ENCODE measurements around the gene R3HDM2.

Gene R3HDM2

GRCh38 chr12:57462251-57462911, 31.5 kb upstream of the R3HDM2 start:
- peaks cover 25% of the 10 kb centered on the region for H3K36me3 Mint-ChIP-seq (ENCODE audit: insufficient read depth)
- peak overlapping the region; percentile 51 to 89 for H3K27ac Mint-ChIP-seq
- ATAC-seq (replicated peaks): peak; percentile 73
- H3K9me3 Mint-ChIP-seq: no peaks in the 10 kb centered on the region
- peak overlapping the region; percentile 81 to 88 for H3K4me3 Mint-ChIP-seq
- DNase-seq: peak; percentile 86 to 88 (median 87)
- peaks cover 42 to 50% of the 10 kb centered on the region in 2 donors for H3K4me1 Mint-ChIP-seq (ENCODE audit: low read depth in 2 of 2)
- peaks cover 6 to 46% of the 10 kb centered on the region in 2 donors for H3K27me3 Mint-ChIP-seq

DNA sequence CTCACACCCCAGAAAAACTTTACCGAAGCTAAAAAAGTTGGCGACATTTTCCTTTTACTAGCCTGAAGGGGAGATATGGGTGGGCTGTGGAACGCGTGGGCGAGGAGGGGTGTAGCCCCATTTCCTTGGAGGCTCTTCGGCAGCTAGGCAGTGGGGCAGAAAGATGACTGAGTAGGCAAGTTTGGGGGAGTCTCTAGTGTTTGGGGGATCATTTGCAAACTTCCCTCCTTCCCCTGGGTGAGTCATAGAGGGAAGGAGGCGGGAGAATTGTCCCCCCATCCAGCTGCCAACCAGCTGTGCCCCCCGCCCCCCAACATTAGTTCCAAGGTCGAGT, 31.0 kb upstream of the R3HDM2 start:
- H3K36me3 Mint-ChIP-seq (ENCODE audit: insufficient read depth): peaks cover 21% of the 10 kb centered on the region
- H3K9me3 Mint-ChIP-seq: no peaks in the 10 kb centered on the region
- peak overlapping the region; percentile 49 to 89 for H3K27ac Mint-ChIP-seq
- H3K4me3 Mint-ChIP-seq: peak overlapping the region; percentile 81 to 88
- peaks cover 39 to 45% of the 10 kb centered on the region in 2 donors for H3K4me1 Mint-ChIP-seq (ENCODE audit: low read depth in 2 of 2)
- no peak for ATAC-seq (replicated peaks)
- DNase-seq: no peak
- peaks cover 6 to 46% of the 10 kb centered on the region in 2 donors for H3K27me3 Mint-ChIP-seq

DNA sequence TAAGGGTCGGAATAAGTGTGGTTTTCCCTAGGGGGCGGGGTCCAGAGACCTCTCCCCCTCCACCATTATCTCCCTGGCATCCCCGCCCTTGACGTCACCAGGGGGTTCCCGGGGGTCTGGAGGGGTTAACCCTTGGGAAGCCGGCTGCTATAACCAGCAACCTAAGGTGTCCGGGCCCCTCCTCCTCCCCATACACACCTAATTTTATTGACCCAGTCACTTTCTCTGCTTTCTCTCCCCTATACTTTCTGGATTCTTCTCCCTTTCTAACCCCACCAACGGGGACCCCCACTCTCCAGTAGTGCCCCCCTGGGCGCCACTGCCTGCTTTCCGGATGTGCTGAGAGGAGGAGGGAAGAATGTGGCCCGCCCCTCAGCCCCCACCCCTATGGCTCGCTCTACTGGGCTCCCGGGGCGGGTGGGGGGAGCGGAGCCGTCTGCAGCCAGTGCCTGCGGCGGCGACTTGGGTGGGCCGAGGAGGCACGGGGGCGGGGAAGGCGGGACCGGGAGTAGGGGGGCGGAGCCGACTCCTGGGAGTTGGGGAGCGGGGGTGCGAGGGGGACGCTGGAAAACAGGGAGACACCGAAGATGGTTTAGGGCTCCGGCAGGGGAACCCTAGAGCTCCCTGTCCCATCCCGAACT, 30.6 kb upstream of the R3HDM2 start:
- peaks cover 39 to 45% of the 10 kb centered on the region in 2 donors for H3K4me1 Mint-ChIP-seq (ENCODE audit: low read depth in 2 of 2)
- H3K9me3 Mint-ChIP-seq: no peaks in the 10 kb centered on the region
- H3K27me3 Mint-ChIP-seq: peaks cover 6 to 46% of the 10 kb centered on the region in 2 donors
- ATAC-seq (replicated peaks) (no peak), DNase-seq (no peak)
- H3K4me3 Mint-ChIP-seq: peak overlapping the region; percentile 81 to 88
- peak overlapping the region; percentile 49 to 89 for H3K27ac Mint-ChIP-seq
- peaks cover 21% of the 10 kb centered on the region for H3K36me3 Mint-ChIP-seq (ENCODE audit: insufficient read depth)

GRCh38 chr12:57460841-57461275, 30.0 kb upstream of the R3HDM2 start:
- Mint-ChIP-seq H3K36me3 (ENCODE audit: insufficient read depth) (peaks cover 17% of the 10 kb centered on the region), H3K4me3 (peak overlapping the region; percentile 88 to 96), H3K4me1 (ENCODE audit: low read depth in 2 of 2) (peaks cover 42 to 46% of the 10 kb centered on the region in 2 donors), H3K27me3 (peaks cover 6 to 46% of the 10 kb centered on the region in 2 donors), H3K9me3 (no peaks in the 10 kb centered on the region), H3K27ac (peak overlapping the region in 1 of 2 donors; percentile 49)
- no peak for DNase-seq
- ATAC-seq (replicated peaks): no peak

DNA sequence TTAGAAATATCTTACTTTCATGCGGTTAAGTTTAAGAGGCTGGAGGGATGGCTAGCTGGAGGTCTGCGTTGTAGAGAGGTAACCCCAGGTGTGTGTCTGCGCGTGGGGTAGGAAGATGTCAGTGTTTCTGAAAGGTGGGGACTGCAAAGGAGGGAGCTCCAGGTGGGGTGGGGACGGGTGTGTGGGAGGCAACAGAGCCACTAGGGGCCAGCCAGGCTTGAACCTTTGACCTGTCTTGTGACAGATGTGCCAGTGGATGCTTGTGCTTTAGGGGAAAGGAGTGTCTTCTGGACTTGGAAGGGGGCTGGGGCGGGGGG, 29.6 kb upstream of the R3HDM2 start:
- Mint-ChIP-seq H3K9me3 (no peaks in the 10 kb centered on the region), H3K4me3 (peak overlapping the region; percentile 88 to 96), H3K27me3 (peaks cover 6 to 46% of the 10 kb centered on the region in 2 donors), H3K27ac (peak overlapping the region; percentile 37 to 84), H3K4me1 (ENCODE audit: low read depth in 2 of 2) (peaks cover 41 to 42% of the 10 kb centered on the region in 2 donors), H3K36me3 (ENCODE audit: insufficient read depth) (peaks cover 14% of the 10 kb centered on the region)
- DNase-seq (no peak), ATAC-seq (replicated peaks) (no peak)

GRCh38 chr12:57459750-57460467, 29.1 kb upstream of the R3HDM2 start, which contains the start of gene GLI1:
Gene GLI1, plus strand, starts transcription at chr12:57459785. Its CDS starts 3,907 bp downstream, at chr12:57463692.
- H3K36me3 Mint-ChIP-seq (ENCODE audit: insufficient read depth): peaks cover 14% of the 10 kb centered on the region
- ATAC-seq (replicated peaks) (no peak), DNase-seq (no peak)
- peak within 1 kb of the TSS; percentile 84 to 93 for H3K27ac Mint-ChIP-seq
- peak within 1 kb of the TSS; percentile 88 to 96 for H3K4me3 Mint-ChIP-seq
- H3K27me3 Mint-ChIP-seq: peaks cover 6 to 42% of the 10 kb centered on the region in 2 donors
- no peaks in the 10 kb centered on the region for H3K9me3 Mint-ChIP-seq
- peaks cover 41% of the 10 kb centered on the region in 2 donors for H3K4me1 Mint-ChIP-seq (ENCODE audit: low read depth in 2 of 2)

GRCh38 chr12:57459055-57459749, 28.4 kb upstream of the R3HDM2 start:
- H3K36me3 Mint-ChIP-seq (ENCODE audit: insufficient read depth): peaks cover 14% of the 10 kb centered on the region
- peak; percentile 93 to 95 (median 94) for DNase-seq
- peak overlapping the region; percentile 84 to 93 for H3K27ac Mint-ChIP-seq
- peaks cover 37 to 41% of the 10 kb centered on the region in 2 donors for H3K4me1 Mint-ChIP-seq (ENCODE audit: low read depth in 2 of 2)
- H3K9me3 Mint-ChIP-seq: no peaks in the 10 kb centered on the region
- peak; percentile 80 for ATAC-seq (replicated peaks)
- peak overlapping the region; percentile 88 to 96 for H3K4me3 Mint-ChIP-seq
- peaks cover 6 to 35% of the 10 kb centered on the region in 2 donors for H3K27me3 Mint-ChIP-seq

GRCh38 chr12:57458665-57459054, 27.8 kb upstream of the R3HDM2 start:
- Mint-ChIP-seq H3K27me3 (peaks cover 6 to 35% of the 10 kb centered on the region in 2 donors), H3K36me3 (ENCODE audit: insufficient read depth) (peaks cover 14% of the 10 kb centered on the region), H3K4me1 (ENCODE audit: low read depth in 2 of 2) (peaks cover 37 to 41% of the 10 kb centered on the region in 2 donors), H3K27ac (peak overlapping the region; percentile 84 to 93), H3K4me3 (peak overlapping the region; percentile 88 to 96), H3K9me3 (no peaks in the 10 kb centered on the region)
- no peak for DNase-seq
- ATAC-seq (replicated peaks): no peak

DNA sequence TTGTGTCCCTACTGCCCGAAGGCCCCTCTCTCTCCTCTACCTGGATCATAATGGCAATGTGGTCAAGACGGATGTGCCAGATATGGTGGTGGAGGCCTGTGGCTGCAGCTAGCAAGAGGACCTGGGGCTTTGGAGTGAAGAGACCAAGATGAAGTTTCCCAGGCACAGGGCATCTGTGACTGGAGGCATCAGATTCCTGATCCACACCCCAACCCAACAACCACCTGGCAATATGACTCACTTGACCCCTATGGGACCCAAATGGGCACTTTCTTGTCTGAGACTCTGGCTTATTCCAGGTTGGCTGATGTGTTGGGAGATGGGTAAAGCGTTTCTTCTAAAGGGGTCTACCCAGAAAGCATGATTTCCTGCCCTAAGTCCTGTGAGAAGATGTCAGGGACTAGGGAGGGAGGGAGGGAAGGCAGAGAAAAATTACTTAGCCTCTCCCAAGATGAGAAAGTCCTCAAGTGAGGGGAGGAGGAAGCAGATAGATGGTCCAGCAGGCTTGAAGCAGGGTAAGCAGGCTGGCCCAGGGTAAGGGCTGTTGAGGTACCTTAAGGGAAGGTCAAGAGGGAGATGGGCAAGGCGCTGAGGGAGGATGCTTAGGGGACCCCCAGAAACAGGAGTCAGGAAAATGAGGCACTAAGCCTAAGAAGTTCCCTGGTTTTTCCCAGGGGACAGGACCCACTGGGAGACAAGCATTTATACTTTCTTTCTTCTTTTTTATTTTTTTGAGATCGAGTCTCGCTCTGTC, 26.1 kb upstream of the R3HDM2 start:
- DNase-seq: no peak
- H3K4me1 Mint-ChIP-seq (ENCODE audit: low read depth in 2 of 2): peaks cover 28 to 31% of the 10 kb centered on the region in 2 donors
- peaks cover 6 to 36% of the 10 kb centered on the region in 2 donors for H3K27me3 Mint-ChIP-seq
- H3K9me3 Mint-ChIP-seq: no peaks in the 10 kb centered on the region
- H3K27ac Mint-ChIP-seq: peak overlapping the region in 1 of 2 donors; percentile 46
- H3K36me3 Mint-ChIP-seq (ENCODE audit: insufficient read depth): peaks cover 10% of the 10 kb centered on the region
- ATAC-seq (replicated peaks): no peak
- H3K4me3 Mint-ChIP-seq: no peak overlapping the region

GRCh38 chr12:57456145-57456700, 25.4 kb upstream of the R3HDM2 start:
- no peaks in the 10 kb centered on the region for H3K9me3 Mint-ChIP-seq
- DNase-seq (peak in 1 of 3 experiments; percentile 40), ATAC-seq (replicated peaks) (peak; percentile 16)
- peaks cover 6 to 32% of the 10 kb centered on the region in 2 donors for H3K27me3 Mint-ChIP-seq
- H3K4me3 Mint-ChIP-seq: peak overlapping the region; percentile 2 to 15
- peaks cover 10% of the 10 kb centered on the region for H3K36me3 Mint-ChIP-seq (ENCODE audit: insufficient read depth)
- H3K4me1 Mint-ChIP-seq (ENCODE audit: low read depth in 2 of 2): peaks cover 23 to 26% of the 10 kb centered on the region in 2 donors
- peak overlapping the region; percentile 4 to 33 for H3K27ac Mint-ChIP-seq

- Mint-ChIP-seq H3K4me3 (peak overlapping the region; percentile 2 to 58), H3K9me3 (no peaks in the 10 kb centered on the region), H3K36me3 (ENCODE audit: insufficient read depth) (peaks cover 10% of the 10 kb centered on the region), H3K27ac (peak overlapping the region; percentile 4 to 33), H3K27me3 (peaks cover 12 to 25% of the 10 kb centered on the region in 2 donors), H3K4me1 (ENCODE audit: low read depth in 2 of 2) (peaks cover 19 to 21% of the 10 kb centered on the region in 2 donors)
- ATAC-seq (replicated peaks) (no peak), DNase-seq (no peak)
Observed at GRCh38 chr12:57455374-57456144, 24.7 kb upstream of the R3HDM2 start.
